ENCODE data around the gene ST6GALNAC3. TPM values are rescaled to one million over a fixed set of nuclear protein-coding genes. Genes with fewer than 3 reads are reported as not detected.

The ST6GALNAC3 gene
- total RNA-seq, 1 donor from 2014 or later, result 22.0 TPM

GRCh38 chr1:76682138-76682537 lies 607.6 kb downstream of the ST6GALNAC3 start:
- no peaks in the 10 kb centered on the region for H3K9me3 Mint-ChIP-seq
- TF ChIP-seq CTCF (conservative IDR thresholded peaks at IDR 0.05), result no peak
- no peaks in the 10 kb centered on the region for H3K4me1 Mint-ChIP-seq
- H3K27me3 Mint-ChIP-seq (ENCODE audit: low read depth), result no peaks in the 10 kb centered on the region
- no peak for DNase-seq (ENCODE audit: low read depth, low spot score)
- H3K36me3 Mint-ChIP-seq (ENCODE audit: low read depth), result no peaks in the 10 kb centered on the region
- H3K27ac Mint-ChIP-seq (ENCODE audit: unreplicated experiment), result no peak overlapping the region
- H3K4me3 Mint-ChIP-seq, result no peak overlapping the region

Other genes with a start within 250 kb of the ST6GALNAC3 start
- gene ASB17, start 142.3 kb upstream of the ST6GALNAC3 start, total RNA-seq, result not detected in 2 replicates

Measured in neural crest cell (in vitro differentiated cells).